Body of pancreas (tissue), 4 donors: ENCODE results near the gene POLR2J2.
"Not testable (repeated sequence)": the region's sequence is repeated elsewhere in the genome, so short reads cannot be mapped to it uniquely, and the experiment has no call there.

Source experiments
- POLR2A ChIP-seq, 3 donors: fragments of 450-650 bp; IDR thresholded peaks; one replicate each; pipeline ENCODE4 v1.6.1; 2016; ENCODE audit warnings: antibody characterized with exemption in 3 of 3, mild to moderate bottlenecking in 2 of 3
- TF ChIP-seq, protein P1 (sequence below), 7 experiments: fragments of 450-650 bp in 4 of 7; fragments of 200-600 bp in 3 of 7; sonication (generic) in 3 of 7; IDR thresholded peaks; one replicate each; pipeline ENCODE4 v1.5.1; 2016 to 2019; ENCODE audit warnings: antibody characterized with exemption in 7 of 7

DNA sequence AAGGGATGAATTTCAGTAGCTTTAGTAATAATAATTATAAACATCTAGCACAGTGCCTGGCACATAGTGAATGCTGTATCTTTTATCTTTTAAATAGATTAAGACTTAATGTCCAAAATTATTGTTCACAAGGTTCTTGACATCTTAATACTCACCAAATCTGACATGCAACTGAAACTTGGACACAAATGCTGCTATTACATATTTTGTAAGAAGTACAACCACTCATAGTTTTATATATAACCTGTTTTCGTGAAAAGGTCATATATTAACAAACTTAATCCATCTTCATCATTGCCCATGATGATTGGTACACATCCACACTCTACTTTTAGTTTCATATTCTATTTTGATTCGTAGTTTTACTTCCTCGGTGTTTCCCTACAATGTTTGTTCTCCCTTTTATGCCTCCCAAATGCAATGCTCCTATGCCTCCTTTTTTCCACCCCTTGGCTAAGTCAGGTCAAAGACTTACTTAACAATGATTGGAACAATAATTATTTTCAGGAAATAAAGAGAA lies 23.6 kb upstream of the POLR2J2 start:
- TF ChIP-seq, protein P1, sequence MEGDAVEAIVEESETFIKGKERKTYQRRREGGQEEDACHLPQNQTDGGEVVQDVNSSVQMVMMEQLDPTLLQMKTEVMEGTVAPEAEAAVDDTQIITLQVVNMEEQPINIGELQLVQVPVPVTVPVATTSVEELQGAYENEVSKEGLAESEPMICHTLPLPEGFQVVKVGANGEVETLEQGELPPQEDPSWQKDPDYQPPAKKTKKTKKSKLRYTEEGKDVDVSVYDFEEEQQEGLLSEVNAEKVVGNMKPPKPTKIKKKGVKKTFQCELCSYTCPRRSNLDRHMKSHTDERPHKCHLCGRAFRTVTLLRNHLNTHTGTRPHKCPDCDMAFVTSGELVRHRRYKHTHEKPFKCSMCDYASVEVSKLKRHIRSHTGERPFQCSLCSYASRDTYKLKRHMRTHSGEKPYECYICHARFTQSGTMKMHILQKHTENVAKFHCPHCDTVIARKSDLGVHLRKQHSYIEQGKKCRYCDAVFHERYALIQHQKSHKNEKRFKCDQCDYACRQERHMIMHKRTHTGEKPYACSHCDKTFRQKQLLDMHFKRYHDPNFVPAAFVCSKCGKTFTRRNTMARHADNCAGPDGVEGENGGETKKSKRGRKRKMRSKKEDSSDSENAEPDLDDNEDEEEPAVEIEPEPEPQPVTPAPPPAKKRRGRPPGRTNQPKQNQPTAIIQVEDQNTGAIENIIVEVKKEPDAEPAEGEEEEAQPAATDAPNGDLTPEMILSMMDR (IDR thresholded peaks at IDR 0.05): not testable (repeated sequence)
- not testable (repeated sequence) for TF ChIP-seq POLR2A (IDR thresholded peaks at IDR 0.05)
